ENCODE results near the gene NR2F1-AS1. TPM values are rescaled to one million over a fixed set of nuclear protein-coding genes. Genes with fewer than 3 reads are reported as not detected.
"Not testable (repeated sequence)": the region's sequence is repeated elsewhere in the genome, so short reads cannot be mapped to it uniquely, and the experiment has no call there.

Gene NR2F1-AS1
- total RNA-seq, 1 experiment from 2014 or later: 2.2 TPM

DNA sequence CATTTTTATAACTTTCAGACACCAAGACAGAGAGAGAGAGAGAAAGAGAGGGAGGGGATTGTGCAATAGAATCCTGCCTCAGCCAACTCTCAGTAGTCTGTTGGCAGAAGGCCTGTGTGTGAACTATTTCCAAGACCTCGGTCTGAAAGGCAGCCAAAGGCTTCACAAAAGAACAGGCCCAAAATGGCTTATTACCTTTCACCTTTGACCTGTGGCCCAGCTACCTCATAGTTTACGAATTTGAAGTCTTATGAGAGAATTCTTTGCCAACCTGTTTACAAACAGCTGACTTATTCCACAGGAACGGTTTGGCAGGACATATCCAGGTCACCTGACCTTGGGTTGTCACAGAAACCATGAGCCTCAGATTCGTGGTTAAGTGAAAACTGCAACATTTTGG is 48.6 kb downstream of the NR2F1-AS1 start:
- DNase-seq (ENCODE audit: low read depth): no peak

DNA sequence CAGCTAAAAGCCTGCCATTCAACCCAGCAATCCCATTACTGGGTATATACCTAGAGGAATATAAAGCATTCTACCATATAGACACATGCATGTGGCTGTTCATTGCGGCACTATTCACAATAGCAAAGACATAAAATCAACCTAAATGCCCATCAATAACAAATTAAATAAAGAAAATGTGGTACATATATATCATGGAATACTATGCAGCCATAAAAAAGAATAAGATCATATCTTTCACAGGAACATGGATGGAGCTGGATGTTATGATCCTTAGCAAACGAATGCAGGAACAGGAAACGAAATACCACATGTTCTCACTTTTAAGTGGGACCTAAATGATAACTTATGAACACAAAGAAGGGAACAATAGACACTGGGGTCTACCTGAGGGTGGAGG is 59.2 kb downstream of the NR2F1-AS1 start:
- not testable (repeated sequence) for DNase-seq (ENCODE audit: low read depth)

DNA sequence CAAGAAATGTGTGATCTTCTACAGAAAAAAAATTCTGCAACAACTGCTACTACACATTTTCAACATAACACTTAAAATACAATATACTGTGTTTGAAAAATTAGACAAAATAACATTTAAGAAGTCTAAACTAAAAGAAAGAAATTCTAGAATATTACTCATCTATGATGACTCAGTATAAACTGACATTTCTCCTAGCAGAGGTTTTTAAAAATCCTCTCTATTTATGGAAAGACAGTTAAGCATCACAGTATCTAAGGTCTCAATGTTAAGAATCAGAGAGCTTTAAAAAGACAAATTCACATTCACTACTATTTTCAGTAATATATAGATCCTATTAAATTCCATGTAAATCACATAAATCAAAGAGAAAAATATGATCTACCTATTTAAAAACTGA is 61.3 kb downstream of the NR2F1-AS1 start:
- DNase-seq (ENCODE audit: low read depth): no peak

DNA sequence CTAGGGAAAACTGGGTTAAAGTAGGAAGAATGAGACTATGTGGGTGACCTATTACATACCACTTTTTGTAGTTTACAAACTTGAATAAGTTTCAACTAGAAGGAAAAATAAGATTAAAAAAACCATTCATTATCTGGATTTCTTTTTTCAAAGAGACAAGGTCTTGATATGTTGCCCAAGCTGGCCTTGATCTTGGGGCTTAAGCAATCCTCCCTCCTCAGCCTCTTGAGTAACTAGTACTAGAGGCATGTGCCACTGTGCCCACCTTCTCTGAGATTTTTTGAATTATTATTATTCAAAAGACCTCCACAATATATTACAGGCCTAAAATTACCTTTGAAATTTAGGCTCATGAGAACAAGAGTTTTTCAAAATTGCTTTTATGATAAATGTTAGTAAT is 63.2 kb downstream of the NR2F1-AS1 start:
- no peak for DNase-seq (ENCODE audit: low read depth)

DNA sequence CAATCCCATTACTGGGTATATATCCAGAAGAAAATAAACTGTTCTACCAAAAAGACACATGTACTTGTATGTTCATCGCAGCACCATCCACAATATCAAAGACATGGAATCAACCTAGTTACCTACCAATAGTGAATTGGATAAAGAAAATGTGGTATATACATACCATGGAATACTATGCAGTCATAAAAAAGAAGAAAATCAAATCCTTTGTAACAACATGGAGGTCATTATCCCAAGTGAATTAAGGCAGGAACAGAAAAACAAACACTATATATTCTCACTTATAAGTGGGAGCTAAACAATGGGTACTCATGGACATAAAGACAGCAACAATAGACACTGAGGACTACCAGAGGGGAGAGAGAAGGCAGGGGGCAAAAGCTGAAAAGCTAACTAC is 67.7 kb downstream of the NR2F1-AS1 start:
- no peak for DNase-seq (ENCODE audit: low read depth)

DNA sequence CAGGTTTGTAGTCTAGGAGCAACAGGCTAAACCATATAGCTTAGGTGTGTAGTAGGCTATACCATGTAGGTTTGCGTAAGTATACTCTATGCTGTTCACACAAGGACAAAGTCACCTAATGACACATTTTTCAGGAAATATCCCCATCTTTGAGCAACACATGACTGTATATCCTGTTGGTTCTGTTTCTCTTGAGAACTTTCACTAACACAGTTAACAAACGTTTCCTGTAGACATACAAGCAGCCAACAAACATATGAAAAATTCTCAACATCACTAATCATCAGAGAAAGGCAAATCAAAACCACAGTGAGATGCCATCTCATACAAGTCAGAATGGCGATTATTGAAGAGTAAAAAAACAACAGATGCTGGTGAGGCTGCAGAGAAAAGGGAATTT is 68.2 kb downstream of the NR2F1-AS1 start:
- DNase-seq (ENCODE audit: low read depth): peak; percentile 90

DNA sequence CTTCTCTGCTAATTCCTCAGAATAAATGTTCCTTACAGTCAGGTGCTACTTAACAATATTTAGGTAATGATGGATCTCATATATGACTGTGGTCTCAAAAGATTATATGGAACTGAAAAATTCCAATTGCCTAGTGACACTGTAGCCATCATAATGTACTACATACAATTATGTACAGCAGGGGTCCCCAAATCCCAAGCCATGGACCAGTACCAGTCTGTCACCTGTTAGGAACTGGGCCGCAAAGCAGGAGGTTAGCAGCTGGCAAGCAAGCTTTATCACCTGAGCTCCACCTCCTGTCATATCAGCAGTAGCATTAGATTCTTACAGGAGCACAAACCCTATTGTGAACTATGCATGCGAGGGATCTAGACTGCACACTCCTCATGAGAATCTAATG is 69.6 kb downstream of the NR2F1-AS1 start:
- DNase-seq (ENCODE audit: low read depth): no peak

DNA sequence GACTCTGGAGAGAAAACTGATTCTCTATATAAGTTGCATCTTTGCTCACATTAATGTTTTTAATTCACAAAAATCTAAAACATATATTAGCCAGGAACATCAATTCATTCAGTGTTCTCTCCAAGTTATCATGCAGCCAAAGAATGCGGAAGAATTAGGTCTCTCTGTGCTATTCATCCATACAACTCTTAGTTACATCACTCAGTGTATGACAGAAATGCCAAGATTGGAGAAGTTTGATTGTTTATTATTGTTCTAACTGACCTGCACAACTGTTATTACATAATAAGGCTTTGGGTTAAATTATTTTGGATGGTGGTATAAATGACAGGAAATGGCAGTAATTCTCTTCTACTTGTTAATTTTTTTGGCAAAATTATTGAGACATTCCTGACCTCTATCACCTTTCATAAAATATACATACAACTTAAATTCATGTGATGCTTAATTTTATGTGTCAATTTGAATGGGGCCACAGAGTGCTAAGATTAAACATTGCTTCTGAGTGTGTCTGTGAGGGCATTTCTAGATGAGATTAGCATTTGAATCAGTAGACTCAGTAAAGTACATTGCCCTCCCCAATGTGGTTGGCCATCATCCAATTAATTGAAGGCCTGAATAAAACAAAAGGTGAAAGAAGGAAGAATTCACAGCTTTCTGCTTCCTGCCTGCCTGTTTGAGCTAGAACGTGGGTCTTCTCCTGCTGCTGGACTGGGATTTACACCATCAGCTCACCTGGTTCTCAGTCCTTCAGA is 70.2 kb downstream of the NR2F1-AS1 start:
- no peak for DNase-seq (ENCODE audit: low read depth)

DNA sequence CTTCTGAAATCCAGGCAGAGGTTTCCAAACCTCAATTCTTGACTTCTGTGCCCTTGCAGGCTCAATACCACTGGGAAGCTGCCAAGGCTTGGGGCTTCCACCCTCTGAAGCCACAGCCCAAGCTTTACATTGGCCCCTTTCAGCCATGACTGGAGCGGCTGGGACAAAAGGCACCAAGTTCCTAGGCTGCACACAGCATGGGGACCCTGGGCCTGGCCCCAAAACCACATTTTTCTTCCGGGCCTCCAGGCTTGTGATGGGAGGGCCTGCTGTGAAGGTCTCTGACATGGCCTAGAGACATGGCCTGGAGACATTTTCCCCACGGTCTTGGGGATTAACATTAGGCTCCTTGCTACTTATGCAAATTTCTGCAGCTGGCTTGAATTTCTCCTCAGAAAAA is 75.5 kb downstream of the NR2F1-AS1 start:
- DNase-seq (ENCODE audit: low read depth): not testable (repeated sequence)

DNA sequence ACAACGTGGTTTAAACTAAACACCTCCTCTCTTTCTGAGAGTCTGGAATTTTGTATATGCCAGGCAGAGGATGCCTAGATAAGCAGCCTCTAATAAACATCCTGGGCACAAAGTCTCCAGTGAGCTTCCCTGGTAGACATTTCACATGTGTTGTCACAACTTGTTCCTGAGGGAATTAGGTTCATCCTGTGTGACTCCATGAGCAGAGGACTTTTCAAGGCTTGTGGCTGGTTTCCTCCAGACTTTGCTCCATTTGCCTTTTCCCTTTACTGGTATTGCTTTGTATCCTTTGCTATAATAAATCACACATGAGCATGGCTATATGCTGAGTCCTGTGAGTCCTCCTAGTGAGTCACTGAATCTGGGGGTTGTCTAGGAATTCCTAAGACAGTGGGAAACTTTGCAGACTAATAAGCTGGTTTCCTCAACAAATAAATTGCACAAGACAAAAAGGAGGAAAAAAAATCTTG is 77.4 kb downstream of the NR2F1-AS1 start:
- DNase-seq (ENCODE audit: low read depth): peak; percentile 88

DNA sequence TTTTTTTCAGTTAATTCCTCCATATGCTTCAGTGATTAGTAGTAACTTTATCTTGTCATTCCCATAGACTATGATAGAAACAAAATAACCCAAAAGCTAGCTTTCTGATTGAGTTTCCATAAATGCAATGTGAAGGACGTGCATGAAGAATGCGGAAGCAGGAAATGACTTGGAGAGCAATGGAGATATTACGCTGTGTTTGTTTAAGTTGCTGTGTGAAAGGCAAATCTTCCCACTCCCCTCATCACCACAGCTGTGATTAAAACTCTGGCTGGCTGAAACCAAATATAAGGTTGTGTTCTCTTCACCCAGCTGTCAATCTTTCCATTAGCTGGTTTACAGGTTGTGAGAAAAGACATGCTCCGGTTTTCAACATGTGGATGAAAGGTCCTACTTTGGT is 83.9 kb downstream of the NR2F1-AS1 start:
- DNase-seq (ENCODE audit: low read depth): no peak

DNA sequence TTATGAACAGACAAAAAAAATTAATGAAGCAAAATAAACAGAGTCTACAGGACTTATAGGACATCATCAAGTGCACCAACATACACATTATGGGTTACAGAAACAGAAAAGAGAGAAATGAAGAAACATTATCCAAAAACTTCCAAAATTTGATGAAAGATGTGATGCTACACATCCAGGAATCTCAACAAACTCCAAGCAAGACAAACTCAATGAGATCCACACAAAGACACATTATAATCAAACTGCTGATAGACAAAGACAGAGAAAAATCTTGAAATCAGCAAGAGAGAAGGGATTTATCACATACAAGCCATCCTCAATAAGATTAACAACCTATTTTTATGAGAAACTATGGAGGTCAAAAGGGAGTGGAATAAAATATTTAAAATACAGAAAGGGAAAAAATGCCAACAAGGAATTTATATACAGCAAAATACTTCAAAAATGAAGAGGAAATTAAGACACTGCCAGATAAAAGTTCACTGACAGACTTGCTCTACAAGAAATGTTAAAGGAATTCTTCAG is 101.0 kb downstream of the NR2F1-AS1 start:
- DNase-seq (ENCODE audit: low read depth): no peak

DNA sequence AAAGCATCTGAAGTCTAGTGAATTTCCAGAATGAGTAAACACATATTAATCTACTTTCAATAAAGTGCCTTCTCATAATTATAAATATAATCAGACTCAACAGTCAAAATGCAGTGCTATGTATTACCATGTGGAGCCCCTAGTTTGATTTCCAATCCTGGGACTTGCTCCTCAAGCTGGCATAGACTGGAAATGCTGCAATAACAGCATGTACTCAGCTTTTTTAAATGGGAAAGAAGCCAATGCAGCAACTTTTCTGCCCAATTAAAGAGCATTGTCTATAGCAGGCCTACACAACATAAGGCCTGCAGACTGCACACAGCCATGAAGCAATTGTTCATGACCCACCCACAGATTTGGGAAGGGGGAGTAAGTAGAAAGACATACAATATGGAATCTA is 103.2 kb downstream of the NR2F1-AS1 start:
- no peak for DNase-seq (ENCODE audit: low read depth)

DNA sequence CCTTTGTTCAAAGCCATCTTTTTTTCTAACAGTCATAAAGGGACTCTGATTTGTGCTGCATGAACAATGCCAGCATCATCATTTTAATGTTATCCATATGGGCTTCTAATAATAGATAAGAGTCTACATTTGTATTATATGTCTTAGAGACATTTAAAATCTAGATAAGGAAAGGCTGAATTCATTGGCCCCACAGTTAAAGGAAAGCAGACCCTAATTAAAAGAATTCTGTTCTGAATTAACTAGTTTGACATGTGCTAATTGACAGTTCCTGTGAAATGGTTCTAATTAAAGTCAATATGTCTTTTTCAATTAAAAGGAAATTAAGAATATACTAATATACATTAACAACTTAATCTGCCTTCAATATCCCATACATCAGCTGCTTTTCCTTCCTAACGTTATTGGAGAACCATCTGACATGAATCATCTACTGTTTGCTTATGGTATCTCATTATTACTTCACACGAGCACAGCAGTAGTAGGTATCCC is 104.7 kb downstream of the NR2F1-AS1 start:
- DNase-seq (ENCODE audit: low read depth): no peak

DNA sequence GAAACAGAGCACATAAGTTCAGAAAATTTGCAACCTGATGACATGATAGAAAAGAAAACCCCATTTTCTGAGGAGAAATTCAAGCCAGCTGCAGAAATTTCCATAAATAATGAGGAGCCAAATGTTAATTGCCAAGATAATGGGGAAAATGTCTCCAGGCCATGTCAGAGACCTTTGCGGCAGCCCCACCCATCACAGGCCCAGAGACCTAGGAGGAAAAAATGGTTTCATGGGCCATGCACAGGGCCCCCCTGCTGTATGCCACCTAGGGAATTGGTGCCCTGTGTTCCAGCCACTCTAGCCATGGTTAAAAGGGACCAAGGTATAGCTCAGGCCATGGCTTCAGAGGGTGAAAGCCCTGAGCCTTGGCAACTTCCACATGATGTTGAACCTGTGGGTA is 118.1 kb downstream of the NR2F1-AS1 start:
- DNase-seq (ENCODE audit: low read depth): no peak

DNA sequence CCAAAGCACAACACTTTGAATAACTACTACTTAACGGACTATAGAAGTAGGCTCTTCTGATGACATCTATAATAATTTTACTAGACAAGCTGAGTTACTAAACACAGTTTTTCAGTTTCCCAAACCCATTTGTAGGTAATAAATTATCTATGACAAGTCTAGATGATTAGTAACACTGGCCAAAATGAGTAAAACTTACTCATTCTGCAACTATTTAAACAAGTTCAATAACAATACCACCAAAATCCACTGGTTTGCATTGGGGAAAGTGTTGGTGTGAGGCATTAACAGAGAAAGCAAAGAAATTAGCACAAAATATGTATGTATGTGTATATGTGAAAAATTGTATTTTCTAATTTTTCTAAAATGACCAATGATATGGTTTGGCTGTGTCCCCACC is 119.3 kb downstream of the NR2F1-AS1 start:
- DNase-seq (ENCODE audit: low read depth): no peak

DNA sequence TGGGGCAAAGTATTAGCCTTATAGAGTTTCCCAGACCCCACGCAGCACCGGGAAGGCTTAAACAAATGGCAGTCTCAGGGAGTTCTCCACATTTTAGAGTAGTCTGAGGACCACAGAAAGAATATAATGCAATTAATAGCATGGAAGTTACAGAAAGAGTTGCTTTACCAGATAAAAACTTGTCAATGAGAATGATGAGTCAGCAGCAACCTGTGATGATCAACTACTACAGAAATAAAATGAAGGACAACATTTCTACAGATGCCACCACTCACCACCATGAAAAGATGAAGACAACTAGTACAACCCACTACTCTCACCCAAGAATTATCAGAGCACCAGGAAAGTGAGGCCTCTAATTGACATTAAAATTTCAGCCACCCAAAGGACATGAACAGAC is 120.7 kb downstream of the NR2F1-AS1 start:
- DNase-seq (ENCODE audit: low read depth): no peak

DNA sequence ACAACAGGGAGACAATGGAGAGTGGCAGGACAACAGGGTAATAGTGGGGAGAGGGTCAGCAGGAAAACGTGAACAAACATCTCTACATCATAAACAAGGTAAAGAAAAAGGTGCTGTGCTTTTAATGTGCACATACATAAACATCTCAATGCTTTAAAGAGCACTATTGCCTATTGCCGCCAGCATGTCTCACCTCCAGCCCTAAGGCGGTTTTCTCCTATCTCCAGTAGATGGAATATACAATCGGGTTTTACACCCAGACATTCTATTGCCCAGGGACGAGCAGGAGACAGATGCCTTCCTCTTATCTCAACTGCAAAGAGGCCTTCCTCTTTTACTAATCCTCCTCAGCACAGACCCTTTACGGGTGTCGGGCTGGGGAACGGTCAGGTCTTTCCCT is 124.2 kb downstream of the NR2F1-AS1 start:
- DNase-seq (ENCODE audit: low read depth): not testable (repeated sequence)

DNA sequence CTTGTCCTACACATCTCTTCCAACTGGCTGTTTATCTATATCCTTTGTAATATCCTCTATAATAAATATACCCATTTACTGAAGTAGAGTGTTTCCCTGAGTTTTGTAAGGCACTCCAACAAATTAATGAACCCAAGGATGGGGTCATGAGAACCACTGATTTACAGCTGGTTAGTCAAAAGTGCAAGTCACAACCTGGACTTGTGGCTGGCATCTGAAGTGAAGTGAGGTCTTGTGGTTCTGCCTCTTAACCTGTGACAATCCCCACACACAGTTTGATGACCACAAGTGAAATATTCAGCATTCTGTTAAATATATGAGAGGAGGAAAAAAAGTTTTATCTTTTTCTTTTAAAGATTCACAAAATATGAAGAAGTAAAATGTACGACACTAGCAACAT is 126.1 kb downstream of the NR2F1-AS1 start:
- DNase-seq (ENCODE audit: low read depth): no peak

DNA sequence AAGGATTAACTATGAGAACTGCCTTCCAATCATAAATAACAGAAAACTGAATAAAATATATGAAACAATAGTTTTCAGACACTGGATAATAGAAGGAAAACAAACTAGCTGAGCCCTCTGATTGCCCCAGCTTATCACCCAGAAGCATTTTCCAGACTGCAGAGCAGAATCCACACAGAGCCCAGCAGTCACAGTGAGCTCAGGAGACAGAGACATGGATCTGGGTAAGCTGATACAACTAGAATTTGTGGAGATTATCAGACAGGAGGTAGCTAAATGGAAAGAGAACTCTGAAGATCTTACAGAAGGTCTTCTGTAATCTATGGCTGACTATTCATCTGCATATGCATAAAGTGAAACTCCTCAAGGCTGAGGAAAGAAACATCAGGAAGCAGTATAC is 128.8 kb downstream of the NR2F1-AS1 start:
- no peak for DNase-seq (ENCODE audit: low read depth)

DNA sequence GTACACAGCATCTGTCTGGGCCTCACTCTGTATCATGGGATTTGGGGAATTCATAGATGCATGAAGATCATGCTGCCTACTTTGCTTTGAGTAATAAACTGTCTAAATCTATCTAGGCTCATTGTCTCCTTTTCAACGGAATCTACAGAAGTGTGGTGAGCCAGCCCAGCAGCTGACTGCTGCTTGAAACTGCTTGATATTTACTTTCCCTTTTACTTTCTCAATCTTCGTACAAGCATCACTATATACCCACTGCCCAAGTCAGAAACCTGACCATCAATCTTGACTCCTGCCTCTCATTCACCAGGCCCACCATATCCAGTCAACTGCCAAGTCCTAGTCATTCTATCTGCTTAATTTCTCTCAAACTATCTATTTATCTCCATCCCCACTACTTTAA is 142.9 kb downstream of the NR2F1-AS1 start:
- no peak for DNase-seq (ENCODE audit: low read depth)

DNA sequence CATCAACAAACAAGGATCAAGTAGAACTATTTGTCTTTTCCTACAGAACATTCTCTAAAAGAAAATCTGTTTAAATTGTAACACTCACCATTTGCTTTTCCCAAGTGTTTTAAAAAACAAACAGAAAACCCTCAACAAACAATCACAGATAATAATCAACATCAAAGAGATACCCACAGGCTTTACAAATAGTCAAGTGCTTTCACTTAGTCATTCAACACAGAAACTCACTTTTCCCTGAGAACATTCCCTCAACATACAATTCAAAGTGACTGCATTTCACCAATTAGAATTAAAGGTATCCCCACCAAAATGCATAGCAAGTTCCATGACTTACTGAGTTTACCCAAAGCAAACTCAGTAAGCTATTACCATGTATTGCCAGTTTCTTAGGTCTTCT is 144.9 kb downstream of the NR2F1-AS1 start:
- no peak for DNase-seq (ENCODE audit: low read depth)

DNA sequence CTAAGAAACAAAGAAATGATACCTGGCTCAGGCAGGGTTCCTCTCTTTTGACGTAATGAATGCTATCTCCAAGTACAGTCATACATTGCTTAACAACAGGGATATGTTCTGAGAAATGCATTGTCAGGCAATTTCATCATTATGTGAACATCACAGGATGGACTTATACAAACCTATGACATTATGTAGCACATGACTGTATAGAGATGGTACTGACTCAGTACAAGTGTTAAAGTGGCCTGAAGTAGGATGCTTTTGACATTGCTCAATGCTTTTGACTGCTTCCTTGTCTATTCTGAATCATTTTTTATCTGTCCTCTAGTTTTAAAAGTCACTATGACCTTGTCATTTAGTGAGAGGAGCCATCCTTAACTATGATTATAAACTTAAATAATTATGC is 147.6 kb downstream of the NR2F1-AS1 start:
- DNase-seq (ENCODE audit: low read depth): peak; percentile 63

Measured in HT1080 (cell line).